GM12801 (cell line): ENCODE data around the gene SSUH2.

Source experiments
- TF ChIP-seq, protein P1 (sequence below): IDR thresholded peaks from one replicate; pipeline ENCODE4 v1.5.1; 2011; ENCODE audit warnings: control low read depth; ENCODE audit not compliant: insufficient read length; ENCODE audit errors: extremely low read depth

The SSUH2 gene

DNA sequence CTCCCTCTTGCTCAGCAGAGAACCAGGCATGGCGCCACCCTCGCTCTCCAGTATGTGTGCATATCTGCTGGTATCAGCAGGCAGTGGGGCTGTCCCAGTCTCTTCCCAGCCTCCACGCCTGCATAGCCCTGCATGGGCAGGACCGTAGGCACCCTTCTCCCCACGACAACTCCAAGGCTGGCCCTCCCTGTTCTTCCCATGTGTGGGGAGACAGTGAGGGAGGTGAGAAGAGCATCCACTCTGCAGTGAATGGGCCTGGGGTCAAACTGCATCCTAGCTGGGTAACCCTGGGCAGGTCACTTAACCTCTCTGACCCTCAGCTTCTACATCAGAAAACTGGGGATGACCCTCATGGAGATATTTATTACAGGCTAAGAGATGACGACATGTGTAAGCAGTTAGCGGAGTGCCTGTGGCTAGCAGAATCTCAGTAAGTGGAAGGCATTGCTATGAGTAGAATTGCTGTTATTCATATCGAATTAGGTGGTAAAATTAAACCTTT lies 13.3 kb upstream of the SSUH2 start:
- TF ChIP-seq, protein P1, sequence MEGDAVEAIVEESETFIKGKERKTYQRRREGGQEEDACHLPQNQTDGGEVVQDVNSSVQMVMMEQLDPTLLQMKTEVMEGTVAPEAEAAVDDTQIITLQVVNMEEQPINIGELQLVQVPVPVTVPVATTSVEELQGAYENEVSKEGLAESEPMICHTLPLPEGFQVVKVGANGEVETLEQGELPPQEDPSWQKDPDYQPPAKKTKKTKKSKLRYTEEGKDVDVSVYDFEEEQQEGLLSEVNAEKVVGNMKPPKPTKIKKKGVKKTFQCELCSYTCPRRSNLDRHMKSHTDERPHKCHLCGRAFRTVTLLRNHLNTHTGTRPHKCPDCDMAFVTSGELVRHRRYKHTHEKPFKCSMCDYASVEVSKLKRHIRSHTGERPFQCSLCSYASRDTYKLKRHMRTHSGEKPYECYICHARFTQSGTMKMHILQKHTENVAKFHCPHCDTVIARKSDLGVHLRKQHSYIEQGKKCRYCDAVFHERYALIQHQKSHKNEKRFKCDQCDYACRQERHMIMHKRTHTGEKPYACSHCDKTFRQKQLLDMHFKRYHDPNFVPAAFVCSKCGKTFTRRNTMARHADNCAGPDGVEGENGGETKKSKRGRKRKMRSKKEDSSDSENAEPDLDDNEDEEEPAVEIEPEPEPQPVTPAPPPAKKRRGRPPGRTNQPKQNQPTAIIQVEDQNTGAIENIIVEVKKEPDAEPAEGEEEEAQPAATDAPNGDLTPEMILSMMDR: no peak

DNA sequence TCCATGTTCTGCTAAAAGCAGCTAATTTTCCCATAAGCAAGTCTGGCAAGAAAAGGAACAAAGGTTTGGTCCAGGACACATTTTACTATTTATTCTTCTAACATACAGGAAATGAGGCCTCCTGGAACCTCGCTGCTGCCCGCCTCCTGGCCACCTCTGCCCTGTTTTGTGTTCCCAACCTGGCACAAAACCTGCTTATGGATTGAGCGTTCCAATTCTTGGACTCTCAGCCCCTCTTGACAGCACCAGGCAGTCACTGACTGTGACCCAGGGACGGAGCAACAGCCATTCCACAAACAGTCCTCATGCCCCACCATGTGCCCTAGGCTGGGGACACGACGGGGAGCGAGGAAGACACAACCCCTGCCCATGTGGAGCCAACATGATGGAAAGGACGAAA lies 11.6 kb upstream of the SSUH2 start:
- TF ChIP-seq, protein P1: no peak

DNA sequence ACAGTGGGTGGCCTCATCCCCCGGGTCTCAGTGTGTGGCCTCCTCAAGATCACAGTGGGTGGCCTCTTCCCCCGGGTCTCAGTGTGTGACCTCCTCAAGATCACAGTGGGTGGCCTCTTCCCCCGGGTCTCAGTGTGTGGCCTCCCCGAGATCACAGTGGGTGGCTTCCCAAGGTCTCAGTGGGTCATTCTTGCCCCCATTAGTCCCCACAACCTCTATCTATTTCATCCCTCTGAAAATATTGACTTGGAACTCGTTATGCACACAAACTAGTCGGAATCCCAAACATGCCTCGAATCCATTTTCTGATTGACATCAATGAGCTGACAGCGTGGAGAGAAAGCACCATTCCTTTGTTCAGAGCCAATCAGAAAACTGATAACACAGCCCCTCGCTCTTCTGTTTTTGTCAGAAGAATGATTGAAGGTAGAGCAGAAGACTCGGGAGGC lies 10.8 kb upstream of the SSUH2 start:
- TF ChIP-seq, protein P1: no peak

DNA sequence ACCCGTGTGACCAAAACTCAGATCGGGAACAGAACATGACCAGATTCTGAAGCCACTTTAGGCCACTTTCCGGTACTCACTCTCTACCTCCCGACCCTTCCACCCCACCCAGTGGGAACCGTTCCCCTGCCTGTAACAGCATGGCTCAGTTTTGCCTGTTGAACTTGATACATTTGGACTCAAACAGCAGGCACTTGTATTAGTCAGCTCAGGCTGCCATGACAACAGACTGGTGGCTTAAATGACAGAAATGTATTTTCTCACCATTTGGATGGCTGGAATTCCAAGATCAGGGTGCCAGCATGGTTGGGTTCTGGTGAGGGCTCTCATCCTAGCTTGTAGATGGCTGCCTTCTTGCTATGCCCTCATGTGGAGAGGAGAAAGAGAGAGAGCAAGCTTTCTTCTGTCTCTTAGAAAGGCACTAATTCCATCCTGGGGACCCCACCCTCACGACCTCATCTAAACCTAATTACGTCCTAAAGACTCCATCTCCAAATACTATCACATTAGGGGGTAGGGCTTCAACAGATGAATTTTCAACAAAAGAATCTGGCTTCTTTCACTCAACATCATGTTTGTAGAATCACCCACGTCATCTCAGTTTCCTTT lies 9.3 kb upstream of the SSUH2 start:
- TF ChIP-seq, protein P1: no peak

DNA sequence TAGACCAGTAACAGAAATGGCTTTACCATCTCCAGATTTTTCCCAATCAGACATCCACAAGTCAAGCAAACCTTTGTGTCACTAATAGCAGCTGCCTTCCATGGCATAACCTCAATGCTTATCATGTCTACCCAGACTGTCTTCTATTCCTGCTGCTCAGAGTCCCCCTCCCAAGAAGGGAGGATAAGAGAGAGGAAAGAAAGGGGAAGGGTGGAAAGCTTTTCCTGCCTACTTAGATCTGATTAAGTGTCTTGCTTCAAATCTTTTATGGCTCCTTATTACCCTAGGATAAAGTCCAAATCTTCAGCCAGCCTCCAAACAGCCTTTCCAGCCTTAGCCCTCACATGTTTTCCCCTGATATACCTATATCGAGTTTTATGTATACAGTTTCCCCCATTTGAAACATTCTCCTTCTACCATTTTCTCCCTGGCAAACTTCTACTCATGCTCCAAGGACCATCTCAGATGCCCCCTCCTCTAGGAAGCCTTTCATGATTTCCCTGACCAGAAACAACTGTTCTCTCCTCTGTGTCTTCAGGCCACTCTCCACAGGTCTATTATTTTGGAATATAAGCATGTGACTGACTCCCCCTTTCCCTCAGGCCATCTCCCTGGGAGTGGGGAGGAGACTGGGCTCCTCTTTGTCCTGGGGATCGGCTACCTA lies 7.9 kb upstream of the SSUH2 start:
- TF ChIP-seq, protein P1: no peak

DNA sequence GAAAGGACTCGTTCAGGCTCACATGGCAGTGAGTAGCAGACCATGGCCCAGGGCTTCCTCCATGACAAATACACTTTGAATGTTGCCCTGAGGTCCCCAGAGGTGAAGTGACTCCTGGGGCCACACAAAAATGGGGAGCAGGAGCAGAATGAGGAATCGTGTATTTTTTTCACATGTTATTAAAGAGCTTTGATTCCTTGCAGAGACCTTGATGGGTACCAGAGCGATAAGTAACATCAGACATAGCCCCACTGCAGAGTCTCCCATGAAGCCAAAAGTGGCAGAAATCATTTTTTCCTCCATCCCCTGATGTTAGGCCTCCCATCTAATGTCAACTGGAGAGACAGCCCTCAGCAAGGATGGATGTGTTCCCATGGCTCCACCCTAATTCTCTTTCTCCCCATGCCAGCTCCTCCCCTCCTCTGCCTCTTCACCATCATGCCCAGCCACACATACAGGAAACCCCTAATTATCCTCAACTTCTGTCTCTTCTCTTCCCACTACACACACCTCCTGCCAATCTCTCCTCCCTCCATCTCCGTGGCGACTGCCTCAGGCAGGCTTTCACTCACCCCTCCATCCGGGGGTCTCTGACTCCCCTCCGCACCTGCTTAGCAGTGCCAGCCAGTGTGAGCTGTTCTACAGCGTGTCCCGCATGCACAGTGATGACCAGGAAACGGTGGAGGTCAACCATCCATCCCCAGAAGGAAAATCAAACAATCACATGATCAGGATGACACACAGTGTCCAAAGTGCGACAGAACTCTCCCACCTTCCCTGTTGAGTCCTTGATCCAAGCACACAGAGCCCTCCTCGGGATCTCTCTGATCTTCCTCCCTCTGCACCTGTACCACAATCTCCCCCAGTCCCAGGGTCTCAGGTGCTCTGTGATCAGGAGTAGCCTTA lies 7.1 kb upstream of the SSUH2 start:
- TF ChIP-seq, protein P1: no peak
